Fibroblast of lung (primary cell): ENCODE data around the gene C17orf114.

Experiments used
- CTCF ChIP-seq, 2 donors: IDR thresholded peaks in 1 of 2; conservative IDR thresholded peaks in 1 of 2; 1 replicate in 1 of 2; 2 replicates in 1 of 2; pipeline ENCODE4 v1.5.1; 2011 to 2012; ENCODE audit warnings: low read length in 2 of 2, control low read depth in 1 of 2, inconsistent platforms in 1 of 2, low read depth in 1 of 2, mild to moderate bottlenecking in 1 of 2
- EZH2 ChIP-seq: IDR thresholded peaks from 2 replicates; pipeline ENCODE4 v1.5.1; 2012; ENCODE audit warnings: low read length, control low read depth, mild to moderate bottlenecking; ENCODE audit errors: missing control alignments

GRCh38 chr17:4785311-4786105, 16.6 kb downstream of the C17orf114 start:
- TF ChIP-seq EZH2, result peak; percentile 57
- TF ChIP-seq CTCF (conservative IDR thresholded peaks at IDR 0.05 in 1 of 2, IDR thresholded peaks at IDR 0.05 in 1 of 2; ENCODE audit: low read depth in 1 of 2, low read length in 2 of 2), result no peak
